Stimulated activated naive B cell treated with anti-CD40 and anti-IgM and Interleukin-4, amounts not matched to agents 10 μg/mL and 1 μg/mL and 100 μg/mL, for 72 hours (primary cell): Measurements from ENCODE around the gene PSRC1.

Experiments
- ATAC-seq, 2 donors: fragments of 150-1000 bp; cut with Tn5 transposase; replicated peaks; 2 replicates each; pipeline ENCODE4 v1.10.0; 2021; ENCODE audit warnings: moderate library complexity in 1 of 2
- DNase-seq: peaks from one replicate; pipeline ENCODE4 v3.0.0; 2021
- H3K27ac Mint-ChIP-seq: one replicate; pipeline ENCODE4 v1.8.0; 2022; ENCODE audit warnings: mild to moderate bottlenecking, mixed read lengths
- H3K27me3 Mint-ChIP-seq, 2 donors: one replicate each; pipeline ENCODE4 v1.8.0; 2022; ENCODE audit warnings: mixed read lengths in 2 of 2
- H3K36me3 Mint-ChIP-seq, 2 donors: one replicate each; pipeline ENCODE4 v1.8.0; 2022; ENCODE audit warnings: mixed read lengths in 2 of 2, mild to moderate bottlenecking in 1 of 2
- H3K4me1 Mint-ChIP-seq, 2 donors: one replicate each; pipeline ENCODE4 v1.8.0; 2022; ENCODE audit warnings: mixed read lengths in 2 of 2, mild to moderate bottlenecking in 1 of 2
- H3K4me3 Mint-ChIP-seq, 2 donors: one replicate each; pipeline ENCODE4 v1.8.0; 2022; ENCODE audit warnings: mild to moderate bottlenecking in 2 of 2, mixed read lengths in 2 of 2, moderate library complexity in 1 of 2
- H3K9me3 Mint-ChIP-seq, 2 donors: one replicate each; pipeline ENCODE4 v1.8.0; 2022; ENCODE audit warnings: mixed read lengths in 2 of 2, mild to moderate bottlenecking in 1 of 2

PSRC1 gene

DNA sequence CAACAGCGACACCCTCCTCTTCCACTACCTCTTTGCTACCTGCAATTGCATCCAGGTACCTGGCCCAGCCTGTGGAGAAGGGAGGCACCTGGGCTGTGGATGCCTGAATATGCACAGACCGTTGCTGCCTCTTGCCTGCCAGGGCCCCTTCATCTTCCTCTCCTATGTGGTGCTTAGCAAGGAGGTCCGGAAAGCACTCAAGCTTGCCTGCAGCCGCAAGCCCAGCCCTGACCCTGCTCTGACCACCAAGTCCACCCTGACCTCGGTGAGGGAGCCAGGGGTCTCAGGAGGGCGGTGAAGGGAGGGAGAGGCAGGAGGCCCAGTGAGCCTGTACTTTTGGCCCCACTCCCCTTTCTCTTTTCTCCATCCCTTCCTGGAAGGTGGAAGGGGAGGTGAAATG lies 11.5 kb downstream of the PSRC1 start:
- no peak overlapping the region for H3K4me3 Mint-ChIP-seq

DNA sequence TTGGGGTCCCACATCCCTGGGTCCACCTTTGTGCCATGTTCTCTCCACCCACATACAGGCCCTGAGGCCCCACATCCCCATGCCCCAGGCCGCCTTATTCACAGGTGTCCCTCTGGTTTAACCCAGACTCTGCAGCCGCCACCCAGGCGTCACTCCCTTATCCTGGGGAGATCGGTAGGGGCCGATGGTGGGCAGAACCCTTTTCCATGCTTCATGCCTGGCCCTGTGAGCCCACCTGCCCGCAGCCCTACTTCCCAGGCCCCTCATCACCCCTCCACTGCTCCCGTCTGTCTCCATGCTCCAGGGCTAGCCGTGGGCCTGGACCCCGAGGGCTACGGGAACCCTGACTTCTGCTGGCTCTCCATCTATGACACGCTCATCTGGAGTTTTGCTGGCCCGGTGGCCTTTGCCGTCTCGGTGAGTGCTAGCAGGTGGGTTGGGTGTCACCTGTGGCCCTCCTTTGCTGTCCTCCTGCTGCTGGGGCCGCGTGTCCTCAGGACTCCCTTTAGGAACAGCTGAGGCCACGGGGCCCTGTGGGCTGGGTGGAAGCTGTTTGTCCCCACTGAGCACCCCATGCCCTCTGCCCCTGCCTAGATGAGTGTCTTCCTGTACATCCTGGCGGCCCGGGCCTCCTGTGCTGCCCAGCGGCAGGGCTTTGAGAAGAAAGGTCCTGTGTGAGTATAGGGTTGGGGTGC lies 12.2 kb downstream of the PSRC1 start:
- Mint-ChIP-seq H3K27ac (no peak overlapping the region), H3K27me3 (peaks cover 10 to 19% of the 10 kb centered on the region in 2 donors), H3K4me3 (no peak overlapping the region), H3K9me3 (no peaks in the 10 kb centered on the region), H3K36me3 (no peaks in the 10 kb centered on the region), H3K4me1 (peaks cover 0 to 7% of the 10 kb centered on the region in 2 donors)
- no peak for DNase-seq
- ATAC-seq, result no peak

More for the DNA sequence above, 11.5 kb downstream of the PSRC1 start:
- DNase-seq (no peak), ATAC-seq (no peak)
- no peaks in the 10 kb centered on the region for H3K9me3 Mint-ChIP-seq
- H3K36me3 Mint-ChIP-seq, result no peaks in the 10 kb centered on the region
- H3K27ac Mint-ChIP-seq, result no peak overlapping the region
- peaks cover 10 to 21% of the 10 kb centered on the region in 2 donors for H3K27me3 Mint-ChIP-seq
- peaks cover 0 to 7% of the 10 kb centered on the region in 2 donors for H3K4me1 Mint-ChIP-seq

DNA sequence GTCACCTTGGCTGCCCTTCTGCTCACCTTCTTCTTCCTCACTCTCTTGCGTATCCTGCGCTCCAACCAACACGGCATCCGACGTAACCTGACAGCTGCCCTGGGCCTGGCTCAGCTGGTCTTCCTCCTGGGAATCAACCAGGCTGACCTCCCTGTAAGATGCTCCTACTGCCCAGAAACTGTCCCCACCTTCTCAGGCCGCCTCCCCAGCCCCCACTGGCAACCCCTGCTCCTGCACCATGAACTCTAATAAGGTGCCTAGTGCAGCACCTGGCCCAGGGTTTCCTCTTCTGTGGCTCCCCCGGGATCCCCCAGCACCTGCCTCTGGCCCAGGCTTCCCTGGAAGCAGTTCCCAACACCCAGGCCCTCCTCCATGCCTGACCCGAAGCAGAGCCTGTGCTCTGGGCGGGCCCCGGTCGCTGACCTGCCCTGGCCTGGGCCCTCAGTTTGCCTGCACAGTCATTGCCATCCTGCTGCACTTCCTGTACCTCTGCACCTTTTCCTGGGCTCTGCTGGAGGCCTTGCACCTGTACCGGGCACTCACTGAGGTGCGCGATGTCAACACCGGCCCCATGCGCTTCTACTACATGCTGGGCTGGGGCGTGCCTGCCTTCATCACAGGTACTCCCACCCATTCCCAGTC lies 12.8 kb downstream of the PSRC1 start:
- ATAC-seq, result no peak
- Mint-ChIP-seq H3K4me1 (peaks cover 0 to 7% of the 10 kb centered on the region in 2 donors), H3K27me3 (peaks cover 10 to 12% of the 10 kb centered on the region in 2 donors), H3K36me3 (no peaks in the 10 kb centered on the region), H3K9me3 (no peaks in the 10 kb centered on the region), H3K4me3 (no peak overlapping the region), H3K27ac (no peak overlapping the region)
- no peak for DNase-seq

DNA sequence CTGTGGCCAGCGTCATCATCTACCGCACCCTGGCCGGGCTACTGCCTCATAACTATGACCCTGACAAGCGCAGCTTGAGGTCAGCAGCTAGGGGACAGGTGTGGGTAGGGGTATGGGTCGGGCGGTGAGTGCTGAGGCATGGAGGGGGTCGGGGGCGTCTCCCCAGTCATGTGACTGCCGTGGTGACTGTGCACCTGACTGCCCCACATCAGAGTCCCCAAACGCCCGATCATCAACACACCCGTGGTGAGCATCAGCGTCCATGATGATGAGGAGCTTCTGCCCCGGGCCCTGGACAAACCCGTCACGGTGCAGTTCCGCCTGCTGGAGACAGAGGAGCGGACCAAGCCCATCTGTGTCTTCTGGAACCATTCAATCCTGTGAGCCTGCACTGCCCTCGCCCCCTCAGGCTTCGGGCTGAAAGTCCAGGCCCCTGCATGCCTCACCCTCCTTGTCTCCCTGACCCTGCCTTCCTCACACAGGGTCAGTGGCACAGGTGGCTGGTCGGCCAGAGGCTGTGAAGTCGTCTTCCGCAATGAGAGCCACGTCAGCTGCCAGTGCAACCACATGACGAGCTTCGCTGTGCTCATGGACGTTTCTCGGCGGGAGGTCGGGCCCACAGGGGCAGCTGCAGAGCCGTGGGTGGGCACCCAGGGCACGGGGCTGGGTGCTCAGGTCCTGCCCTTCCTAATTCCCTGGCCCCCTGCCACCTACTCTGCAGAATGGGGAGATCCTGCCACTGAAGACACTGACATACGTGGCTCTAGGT lies 13.5 kb downstream of the PSRC1 start:
- no peaks in the 10 kb centered on the region for H3K9me3 Mint-ChIP-seq
- H3K4me3 Mint-ChIP-seq, result no peak overlapping the region
- H3K27me3 Mint-ChIP-seq, result peaks cover 8% of the 10 kb centered on the region in 2 donors
- ATAC-seq (no peak), DNase-seq (no peak)
- peaks cover 0 to 7% of the 10 kb centered on the region in 2 donors for H3K4me1 Mint-ChIP-seq
- no peak overlapping the region for H3K27ac Mint-ChIP-seq
- no peaks in the 10 kb centered on the region for H3K36me3 Mint-ChIP-seq

DNA sequence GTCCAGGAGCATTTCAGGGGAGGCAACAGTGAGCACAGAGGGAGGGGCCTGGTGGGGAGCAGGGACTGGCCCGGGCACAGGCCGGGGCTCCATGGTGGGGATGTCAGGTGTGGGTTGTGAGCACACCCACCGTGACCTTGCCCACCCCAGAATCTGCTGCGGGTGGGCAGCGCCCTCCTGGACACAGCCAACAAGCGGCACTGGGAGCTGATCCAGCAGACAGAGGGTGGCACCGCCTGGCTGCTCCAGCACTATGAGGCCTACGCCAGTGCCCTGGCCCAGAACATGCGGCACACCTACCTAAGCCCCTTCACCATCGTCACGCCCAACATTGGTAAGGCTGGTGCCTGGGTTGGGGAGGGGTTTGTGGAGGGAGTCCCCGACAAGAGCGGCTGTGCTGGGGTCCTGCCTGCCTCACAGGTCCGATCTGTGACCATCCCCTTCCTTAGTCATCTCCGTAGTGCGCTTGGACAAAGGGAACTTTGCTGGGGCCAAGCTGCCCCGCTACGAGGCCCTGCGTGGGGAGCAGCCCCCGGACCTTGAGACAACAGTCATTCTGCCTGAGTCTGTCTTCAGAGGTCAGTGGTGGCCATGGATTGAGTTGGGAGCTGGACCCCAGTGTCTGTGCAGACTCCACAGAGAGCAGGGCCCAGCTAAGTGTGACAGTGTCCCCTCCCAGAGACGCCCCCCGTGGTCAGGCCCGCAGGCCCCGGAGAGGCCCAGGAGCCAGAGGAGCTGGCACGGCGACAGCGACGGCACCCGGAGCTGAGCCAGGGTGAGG lies 14.3 kb downstream of the PSRC1 start:
- peaks cover 3 to 4% of the 10 kb centered on the region in 2 donors for H3K4me1 Mint-ChIP-seq
- H3K9me3 Mint-ChIP-seq, result no peaks in the 10 kb centered on the region
- ATAC-seq, result no peak
- H3K36me3 Mint-ChIP-seq, result no peaks in the 10 kb centered on the region
- peaks cover 2 to 4% of the 10 kb centered on the region in 2 donors for H3K27me3 Mint-ChIP-seq
- H3K27ac Mint-ChIP-seq, result no peak overlapping the region
- no peak for DNase-seq
- no peak overlapping the region for H3K4me3 Mint-ChIP-seq

DNA sequence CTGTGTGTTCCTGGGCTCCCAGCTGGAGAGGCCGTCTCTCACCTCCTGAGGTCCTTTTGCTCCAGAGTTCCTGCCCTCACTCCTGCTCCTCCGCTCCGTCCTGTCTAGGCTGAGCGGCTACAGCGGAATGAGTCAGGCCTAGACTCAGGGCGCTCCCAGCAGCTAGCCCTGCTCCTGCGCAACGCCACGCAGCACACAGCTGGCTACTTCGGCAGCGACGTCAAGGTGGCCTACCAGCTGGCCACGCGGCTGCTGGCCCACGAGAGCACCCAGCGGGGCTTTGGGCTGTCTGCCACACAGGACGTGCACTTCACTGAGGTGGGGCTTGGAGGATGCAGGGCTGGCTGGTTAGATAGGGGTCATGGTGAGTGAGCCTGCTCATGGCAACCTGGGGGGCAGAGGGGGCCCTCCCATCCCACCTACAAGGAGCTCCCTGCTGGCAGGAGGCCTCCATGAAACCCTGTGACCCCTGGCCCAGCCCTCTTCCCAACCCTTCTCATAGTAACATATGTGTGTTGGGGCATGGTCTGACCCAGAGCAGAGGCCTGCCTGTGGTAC lies 15.1 kb downstream of the PSRC1 start:
- Mint-ChIP-seq H3K4me3 (no peak overlapping the region), H3K27ac (no peak overlapping the region), H3K27me3 (peaks cover 10 to 11% of the 10 kb centered on the region in 2 donors), H3K9me3 (no peaks in the 10 kb centered on the region), H3K36me3 (no peaks in the 10 kb centered on the region), H3K4me1 (peaks cover 7 to 11% of the 10 kb centered on the region in 2 donors)
- DNase-seq (no peak), ATAC-seq (no peak)

DNA sequence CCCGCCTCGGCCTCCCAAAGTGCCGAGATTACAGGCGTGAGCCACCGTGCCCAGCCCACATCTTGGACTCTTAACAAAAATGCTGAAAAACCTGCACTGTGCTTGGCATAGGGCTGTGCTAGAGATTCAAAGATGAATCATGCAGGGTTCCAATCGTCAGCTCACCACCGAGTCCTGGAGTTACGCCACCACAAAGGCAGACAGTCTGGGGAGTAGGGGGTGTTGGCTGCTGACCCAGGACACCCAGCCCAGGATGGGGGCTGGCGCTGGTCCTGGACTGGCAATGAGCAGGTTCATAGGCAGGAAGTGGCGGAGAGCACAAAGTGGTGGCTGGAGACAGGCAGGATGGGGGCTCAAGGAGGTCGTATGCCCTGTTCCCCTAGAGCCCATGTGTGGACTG lies 16.0 kb downstream of the PSRC1 start:
- Mint-ChIP-seq H3K27ac (no peak overlapping the region), H3K9me3 (no peaks in the 10 kb centered on the region), H3K36me3 (no peaks in the 10 kb centered on the region), H3K4me3 (no peak overlapping the region), H3K4me1 (peaks cover 7 to 11% of the 10 kb centered on the region in 2 donors), H3K27me3 (peaks cover 10 to 13% of the 10 kb centered on the region in 2 donors)
- ATAC-seq (no peak), DNase-seq (no peak)

DNA sequence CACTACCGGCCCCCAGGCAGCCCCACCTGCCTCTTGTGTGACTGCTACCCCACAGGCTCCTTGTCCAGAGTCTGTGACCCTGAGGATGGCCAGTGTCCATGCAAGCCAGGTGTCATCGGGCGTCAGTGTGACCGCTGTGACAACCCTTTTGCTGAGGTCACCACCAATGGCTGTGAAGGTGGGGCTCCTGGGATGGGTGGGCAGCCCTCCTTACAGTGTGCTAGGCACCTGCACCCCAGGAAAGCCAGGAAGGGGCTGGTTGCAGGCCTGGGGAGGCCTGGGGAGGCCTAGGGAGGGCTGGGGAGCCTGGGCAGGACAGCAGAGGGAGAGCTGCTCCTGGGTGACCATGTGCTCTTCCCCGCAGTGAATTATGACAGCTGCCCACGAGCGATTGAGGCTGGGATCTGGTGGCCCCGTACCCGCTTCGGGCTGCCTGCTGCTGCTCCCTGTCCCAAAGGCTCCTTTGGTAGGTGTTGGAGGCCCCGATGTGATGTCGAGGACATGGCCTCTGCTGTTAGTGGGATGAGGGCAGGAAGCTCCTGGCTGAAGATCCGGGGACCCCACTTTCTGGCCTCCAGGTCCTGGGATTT lies 17.1 kb downstream of the PSRC1 start:
- H3K27ac Mint-ChIP-seq, result no peak overlapping the region
- peaks cover 10 to 13% of the 10 kb centered on the region in 2 donors for H3K27me3 Mint-ChIP-seq

DNA sequence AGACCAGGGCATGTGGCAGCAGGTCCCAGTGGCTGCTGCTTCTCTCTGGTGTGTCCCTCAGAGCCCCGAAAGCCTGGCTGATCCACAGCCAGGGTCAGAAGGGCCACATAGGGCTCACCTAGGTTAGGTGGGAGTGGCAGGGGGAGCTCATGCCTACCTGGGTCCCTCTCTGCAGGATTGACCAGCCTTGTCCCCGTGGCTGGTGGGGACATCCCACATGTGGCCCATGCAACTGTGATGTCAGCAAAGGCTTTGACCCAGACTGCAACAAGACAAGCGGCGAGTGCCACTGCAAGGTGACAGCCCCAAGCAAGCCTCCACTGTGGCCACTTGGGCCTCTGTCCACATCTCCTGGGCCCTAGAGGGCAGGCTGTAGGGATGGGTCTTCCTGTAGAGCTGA lies 17.9 kb downstream of the PSRC1 start:
- ATAC-seq (no peak), DNase-seq (no peak)
- Mint-ChIP-seq H3K27me3 (peaks cover 10 to 13% of the 10 kb centered on the region in 2 donors), H3K4me3 (no peak overlapping the region), H3K4me1 (peaks cover 7 to 11% of the 10 kb centered on the region in 2 donors), H3K27ac (no peak overlapping the region), H3K9me3 (no peaks in the 10 kb centered on the region), H3K36me3 (no peaks in the 10 kb centered on the region)

More for the DNA sequence above, 17.1 kb downstream of the PSRC1 start:
- Mint-ChIP-seq H3K9me3 (no peaks in the 10 kb centered on the region), H3K4me3 (no peak overlapping the region), H3K36me3 (no peaks in the 10 kb centered on the region), H3K4me1 (peaks cover 7 to 11% of the 10 kb centered on the region in 2 donors)
- no peak for DNase-seq
- ATAC-seq, result no peak

DNA sequence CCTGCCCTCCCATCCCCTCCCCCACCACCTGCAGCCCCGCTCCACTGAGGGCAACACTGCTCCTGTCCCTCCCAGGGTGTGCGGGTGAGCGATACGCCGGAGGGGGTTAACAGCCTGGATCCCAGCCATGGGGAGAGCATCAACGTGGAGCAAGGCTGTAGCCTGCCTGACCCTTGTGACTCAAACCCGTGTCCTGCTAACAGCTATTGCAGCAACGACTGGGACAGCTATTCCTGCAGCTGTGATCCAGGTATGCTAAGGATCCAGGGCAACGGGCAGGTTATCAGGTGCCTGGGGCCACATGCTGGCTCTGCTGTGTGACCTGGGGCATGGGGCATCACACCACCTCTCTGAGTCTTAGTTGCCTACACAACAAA lies 18.6 kb downstream of the PSRC1 start:
- Mint-ChIP-seq H3K4me3 (no peak overlapping the region), H3K4me1 (peaks cover 7 to 11% of the 10 kb centered on the region in 2 donors), H3K27me3 (peaks cover 10 to 13% of the 10 kb centered on the region in 2 donors), H3K27ac (no peak overlapping the region), H3K9me3 (no peaks in the 10 kb centered on the region), H3K36me3 (no peaks in the 10 kb centered on the region)
- DNase-seq, result no peak
- no peak for ATAC-seq

DNA sequence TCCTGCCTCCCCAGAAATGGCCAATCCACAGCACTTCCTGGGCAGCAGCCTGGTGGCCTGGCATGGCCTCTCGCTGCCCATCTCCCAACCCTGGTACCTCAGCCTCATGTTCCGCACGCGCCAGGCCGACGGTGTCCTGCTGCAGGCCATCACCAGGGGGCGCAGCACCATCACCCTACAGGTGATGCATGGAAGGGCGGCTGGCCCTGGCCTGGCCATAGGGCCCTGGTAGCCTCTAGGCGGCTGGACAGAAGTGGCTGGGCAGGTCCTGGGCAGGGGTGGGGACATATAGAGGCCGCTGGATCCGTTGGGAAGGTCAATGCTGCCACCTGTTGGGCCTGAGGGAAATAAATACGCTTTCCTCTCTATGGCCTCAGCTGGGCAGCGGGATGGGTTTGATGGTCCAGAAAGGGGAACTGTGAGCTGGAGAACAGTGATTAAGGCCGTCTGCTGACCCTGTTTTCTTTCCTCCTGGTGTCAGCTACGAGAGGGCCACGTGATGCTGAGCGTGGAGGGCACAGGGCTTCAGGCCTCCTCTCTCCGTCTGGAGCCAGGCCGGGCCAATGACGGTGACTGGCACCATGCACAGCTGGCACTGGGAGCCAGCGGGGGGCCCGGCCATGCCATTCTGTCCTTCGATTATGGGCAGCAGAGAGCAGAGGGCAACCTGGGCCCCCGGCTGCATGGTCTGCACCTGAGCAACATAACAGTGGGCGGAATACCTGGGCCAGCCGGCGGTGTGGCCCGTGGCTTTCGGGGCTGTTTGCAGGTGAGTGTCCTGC lies 19.2 kb downstream of the PSRC1 start:
- H3K27ac Mint-ChIP-seq, result peak overlapping the region; percentile 16
- peaks cover 10 to 13% of the 10 kb centered on the region in 2 donors for H3K27me3 Mint-ChIP-seq
- peak; percentile 94 to 98 for ATAC-seq

DNA sequence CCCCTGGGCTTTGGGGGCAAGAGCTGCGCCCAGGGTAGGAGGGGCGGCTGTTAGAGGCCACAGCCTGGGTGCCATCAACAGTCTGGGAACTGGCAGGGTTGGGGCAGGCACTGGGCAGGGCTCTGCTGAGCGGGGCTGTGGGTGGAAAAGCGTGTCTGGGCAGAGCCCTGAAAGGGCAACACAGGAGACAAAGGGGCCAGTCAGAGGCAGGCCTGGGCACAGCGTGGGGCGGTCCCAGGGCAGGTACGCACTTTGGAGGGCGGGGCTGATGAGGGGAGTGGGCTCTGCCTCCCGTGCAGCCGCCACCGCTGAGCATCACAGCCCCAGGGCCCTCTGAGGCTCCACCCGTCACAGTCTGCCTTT lies 19.7 kb downstream of the PSRC1 start:
- ATAC-seq, result peak; percentile 5 to 10
- DNase-seq, result no peak
- peaks cover 10 to 13% of the 10 kb centered on the region in 2 donors for H3K27me3 Mint-ChIP-seq
- H3K9me3 Mint-ChIP-seq, result no peaks in the 10 kb centered on the region
- H3K27ac Mint-ChIP-seq, result no peak overlapping the region
- peaks cover 7 to 11% of the 10 kb centered on the region in 2 donors for H3K4me1 Mint-ChIP-seq
- no peak overlapping the region for H3K4me3 Mint-ChIP-seq
- H3K36me3 Mint-ChIP-seq, result no peaks in the 10 kb centered on the region

More for the DNA sequence above, 19.2 kb downstream of the PSRC1 start:
- DNase-seq, result peak; percentile 66
- Mint-ChIP-seq H3K4me3 (no peak overlapping the region), H3K36me3 (no peaks in the 10 kb centered on the region), H3K9me3 (no peaks in the 10 kb centered on the region), H3K4me1 (peaks cover 7 to 11% of the 10 kb centered on the region in 2 donors)
